ENCODE measurements around the gene TBATA.
A peak's percentile ranks its signal among the peaks of the same experiment; 100 is the strongest.

Gene TBATA

DNA sequence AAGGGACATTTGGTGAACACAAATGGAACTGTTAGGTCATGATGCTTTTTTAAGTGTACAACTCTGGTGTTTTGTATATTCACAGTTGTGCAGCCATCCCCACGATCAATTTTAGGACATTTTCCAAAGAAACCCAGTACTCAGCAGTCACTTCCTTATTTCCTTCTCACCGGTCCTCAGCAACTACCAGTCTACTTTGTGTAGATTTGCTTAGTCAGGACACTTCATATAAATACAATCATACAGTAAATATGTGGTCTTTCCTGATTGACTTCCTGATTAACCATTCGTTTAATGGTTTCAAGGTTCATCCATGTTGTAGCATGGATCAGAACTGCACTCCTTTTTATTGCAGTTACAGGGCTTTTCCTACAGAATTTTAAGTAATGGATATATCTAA, 45.0 kb upstream of the TBATA start:
- TF ChIP-seq, protein P1, sequence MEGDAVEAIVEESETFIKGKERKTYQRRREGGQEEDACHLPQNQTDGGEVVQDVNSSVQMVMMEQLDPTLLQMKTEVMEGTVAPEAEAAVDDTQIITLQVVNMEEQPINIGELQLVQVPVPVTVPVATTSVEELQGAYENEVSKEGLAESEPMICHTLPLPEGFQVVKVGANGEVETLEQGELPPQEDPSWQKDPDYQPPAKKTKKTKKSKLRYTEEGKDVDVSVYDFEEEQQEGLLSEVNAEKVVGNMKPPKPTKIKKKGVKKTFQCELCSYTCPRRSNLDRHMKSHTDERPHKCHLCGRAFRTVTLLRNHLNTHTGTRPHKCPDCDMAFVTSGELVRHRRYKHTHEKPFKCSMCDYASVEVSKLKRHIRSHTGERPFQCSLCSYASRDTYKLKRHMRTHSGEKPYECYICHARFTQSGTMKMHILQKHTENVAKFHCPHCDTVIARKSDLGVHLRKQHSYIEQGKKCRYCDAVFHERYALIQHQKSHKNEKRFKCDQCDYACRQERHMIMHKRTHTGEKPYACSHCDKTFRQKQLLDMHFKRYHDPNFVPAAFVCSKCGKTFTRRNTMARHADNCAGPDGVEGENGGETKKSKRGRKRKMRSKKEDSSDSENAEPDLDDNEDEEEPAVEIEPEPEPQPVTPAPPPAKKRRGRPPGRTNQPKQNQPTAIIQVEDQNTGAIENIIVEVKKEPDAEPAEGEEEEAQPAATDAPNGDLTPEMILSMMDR (IDR thresholded peaks at IDR 0.05; ENCODE audit: insufficient read depth, low read depth, low read length, missing control alignments): no peak
- DNase-seq (ENCODE audit: low read depth): peak; percentile 90
- H3K4me3 ChIP-seq (ENCODE audit: low read length): no peak overlapping the region

- H3K4me3 ChIP-seq (ENCODE audit: low read length): no peak overlapping the region
- DNase-seq (ENCODE audit: low read depth): no peak
- TF ChIP-seq, protein P1 (IDR thresholded peaks at IDR 0.05; ENCODE audit: insufficient read depth, low read depth, low read length, missing control alignments): no peak
Measured at GRCh38 chr10:70829543-70829942, 44.4 kb upstream of the TBATA start.

DNA sequence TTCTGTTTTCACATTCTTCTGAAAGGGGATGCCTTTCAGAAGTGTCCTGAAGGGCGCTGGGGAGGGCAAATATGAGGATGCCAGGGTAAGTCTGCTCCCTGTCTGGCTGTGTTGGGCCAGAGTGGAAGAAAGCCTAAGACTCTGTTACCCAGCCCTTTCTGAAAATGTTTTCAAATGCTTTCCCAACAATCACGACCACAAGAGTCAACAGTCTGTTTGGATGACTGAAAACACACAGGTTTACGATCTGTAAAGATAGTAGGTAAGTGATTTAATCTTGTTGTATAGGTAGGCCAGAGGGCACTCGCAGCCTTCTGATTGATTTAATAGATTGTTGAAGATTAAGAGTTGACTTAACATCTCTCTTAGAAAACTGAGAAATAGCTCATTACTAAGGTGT, 43.7 kb upstream of the TBATA start:
- TF ChIP-seq, protein P1 (IDR thresholded peaks at IDR 0.05; ENCODE audit: insufficient read depth, low read depth, low read length, missing control alignments): no peak
- no peak for DNase-seq (ENCODE audit: low read depth)
- H3K4me3 ChIP-seq (ENCODE audit: low read length): no peak overlapping the region

GRCh38 chr10:70827086-70827757, 42.0 kb upstream of the TBATA start:
- TF ChIP-seq, protein P1 (IDR thresholded peaks at IDR 0.05; ENCODE audit: insufficient read depth, low read depth, low read length, missing control alignments): no peak
- DNase-seq (ENCODE audit: low read depth): peak; percentile 56
- H3K4me3 ChIP-seq (ENCODE audit: low read length): no peak overlapping the region

GRCh38 chr10:70822076-70822820, 37.1 kb upstream of the TBATA start:
- TF ChIP-seq, protein P1 (IDR thresholded peaks at IDR 0.05; ENCODE audit: insufficient read depth, low read depth, low read length, missing control alignments): no peak
- H3K4me3 ChIP-seq (ENCODE audit: low read length): no peak overlapping the region
- no peak for DNase-seq (ENCODE audit: low read depth)

DNA sequence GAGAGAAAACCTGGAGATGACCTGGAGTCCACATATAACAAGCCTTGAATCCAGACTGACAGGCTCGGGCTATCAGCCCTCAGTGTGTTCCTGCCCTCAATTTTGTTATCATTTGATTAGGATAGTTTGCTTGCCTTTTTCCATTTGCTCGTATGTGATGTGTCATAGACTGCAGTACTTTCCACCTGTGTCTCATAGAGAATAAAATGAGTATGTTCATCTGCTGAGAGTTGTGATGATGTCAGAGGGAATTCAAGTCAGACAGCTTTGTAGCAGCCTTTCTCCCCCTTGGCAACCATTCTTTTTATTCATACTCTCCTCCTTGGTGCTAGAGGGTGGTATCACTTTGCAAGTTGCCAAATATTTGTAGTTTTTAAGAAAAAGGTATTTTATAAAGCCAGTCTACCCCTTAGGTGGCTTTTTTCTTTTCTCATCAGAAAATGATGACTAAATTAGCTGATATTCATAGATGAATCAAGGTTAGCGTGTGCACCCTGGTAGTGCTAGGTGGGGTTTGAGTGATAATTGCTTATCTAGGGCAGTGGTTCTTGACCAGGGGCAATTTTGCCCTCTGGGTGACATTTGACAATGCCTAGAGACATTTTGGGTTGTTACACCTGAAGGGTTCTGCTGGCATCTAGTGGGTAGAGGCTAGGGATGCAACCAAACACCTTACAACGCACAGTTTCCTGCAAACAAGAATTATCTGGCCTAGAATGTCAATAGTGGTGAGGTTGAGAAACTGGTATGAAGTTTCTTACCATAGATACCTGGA, 36.0 kb upstream of the TBATA start:
- H3K4me3 ChIP-seq (ENCODE audit: low read length): no peak overlapping the region
- TF ChIP-seq, protein P1 (IDR thresholded peaks at IDR 0.05; ENCODE audit: insufficient read depth, low read depth, low read length, missing control alignments): peak; percentile 24
- peak; percentile 72 for DNase-seq (ENCODE audit: low read depth)

Data from epithelial cell of esophagus (primary cell).